H9 (cell line): Measurements from ENCODE around the gene RNF217. TPM values are rescaled to one million over a fixed set of nuclear protein-coding genes. Genes with fewer than 3 reads are reported as not detected.

Experiments
- DNase-seq: peaks from one replicate; pipeline ENCODE4 v3.0.0-alpha.2; 2017
- H2AFZ ChIP-seq: one replicate; pipeline ENCODE4 v1.6.1; 2013; ENCODE audit warnings: mild to moderate bottlenecking, low read length, control low read depth, moderate library complexity
- H2AK5ac ChIP-seq: 2 replicates; pipeline ENCODE4 v1.6.1; 2013; ENCODE audit warnings: low read length, control low read depth, mixed read lengths; ENCODE audit not compliant: insufficient read length
- H2BK120ac ChIP-seq: one replicate; pipeline ENCODE4 v1.6.1; 2013; ENCODE audit warnings: low read depth, mild to moderate bottlenecking, low read length, control low read depth, inconsistent platforms; ENCODE audit not compliant: poor library complexity, severe bottlenecking
- H2BK12ac ChIP-seq: 2 replicates; pipeline ENCODE4 v1.6.1; 2013; ENCODE audit warnings: low read length, control low read depth, mixed read lengths, low read depth; ENCODE audit not compliant: insufficient read length
- H2BK15ac ChIP-seq: 2 replicates; pipeline ENCODE4 v1.6.1; 2013; ENCODE audit warnings: low read depth, low read length, control low read depth
- H2BK20ac ChIP-seq: one replicate; pipeline ENCODE4 v1.6.1; 2013; ENCODE audit warnings: low read depth, mild to moderate bottlenecking, low read length, control low read depth, inconsistent platforms; ENCODE audit not compliant: poor library complexity, severe bottlenecking
- H2BK5ac ChIP-seq: 2 replicates; pipeline ENCODE4 v1.6.1; 2013; ENCODE audit warnings: low read length, control low read depth, mixed read lengths; ENCODE audit not compliant: insufficient read length
- H3K14ac ChIP-seq: 2 replicates; pipeline ENCODE4 v1.6.1; 2013; ENCODE audit warnings: low read length, control low read depth; ENCODE audit not compliant: insufficient read depth
- H3K18ac ChIP-seq: 2 replicates; pipeline ENCODE4 v1.6.1; 2013; ENCODE audit warnings: low read depth, mild to moderate bottlenecking, mixed read lengths, low read length, control low read depth; ENCODE audit not compliant: insufficient read length
- H3K23ac ChIP-seq: 2 replicates; pipeline ENCODE4 v1.6.1; 2013; ENCODE audit warnings: low read length, control low read depth, mixed read lengths, low read depth; ENCODE audit not compliant: insufficient read length
- H3K23me2 ChIP-seq: 2 replicates; pipeline ENCODE4 v1.6.1; 2013; ENCODE audit warnings: low read depth, mild to moderate bottlenecking, mixed read lengths, low read length, control low read depth; ENCODE audit not compliant: insufficient read length, poor library complexity, severe bottlenecking
- H3K27ac ChIP-seq: 2 replicates; pipeline ENCODE4 v1.5.1; 2013; ENCODE audit warnings: low read length, control low read depth, mixed read lengths, low read depth; ENCODE audit not compliant: insufficient read length
- H3K27me3 ChIP-seq: 2 replicates; pipeline ENCODE4 v1.6.1; 2013; ENCODE audit warnings: low read length, control low read depth, inconsistent platforms; ENCODE audit not compliant: insufficient read depth
- H3K4ac ChIP-seq: 2 replicates; pipeline ENCODE4 v1.6.1; 2013; ENCODE audit warnings: low read depth, mild to moderate bottlenecking, control low read depth, inconsistent platforms, low read length, moderate library complexity
- H3K4me1 ChIP-seq: 2 replicates; pipeline ENCODE4 v1.6.1; 2013; ENCODE audit warnings: low read length, control low read depth, inconsistent platforms; ENCODE audit not compliant: insufficient read depth
- H3K4me2 ChIP-seq: 2 replicates; pipeline ENCODE4 v1.6.1; 2013; ENCODE audit warnings: low read length, control low read depth, mixed read lengths; ENCODE audit not compliant: insufficient read length, insufficient read depth
- H3K56ac ChIP-seq: 2 replicates; pipeline ENCODE4 v1.6.1; 2013; ENCODE audit warnings: low read depth, mild to moderate bottlenecking, mixed read lengths, low read length, control low read depth; ENCODE audit not compliant: insufficient read length
- H3K79me1 ChIP-seq: 2 replicates; pipeline ENCODE4 v1.6.1; 2013; ENCODE audit warnings: low read depth, mild to moderate bottlenecking, moderate library complexity, low read length, control low read depth, inconsistent platforms; ENCODE audit not compliant: insufficient read depth, poor library complexity, severe bottlenecking
- H3K79me2 ChIP-seq: 2 replicates; pipeline ENCODE4 v1.6.1; 2013; ENCODE audit warnings: low read length, control low read depth, inconsistent platforms; ENCODE audit not compliant: insufficient read depth
- H3K9ac ChIP-seq: 2 replicates; pipeline ENCODE4 v1.6.1; 2013; ENCODE audit warnings: low read length, control low read depth, mixed read lengths; ENCODE audit not compliant: insufficient read length; ENCODE audit errors: extremely low read depth
- H3K9me3 ChIP-seq: one replicate; pipeline ENCODE4 v1.6.1; 2013; ENCODE audit warnings: low read depth, low read length, inconsistent platforms; ENCODE audit not compliant: control insufficient read depth
- H3T11ph ChIP-seq: one replicate; pipeline ENCODE4 v1.6.1; 2013; ENCODE audit warnings: mild to moderate bottlenecking, low read length, control low read depth, inconsistent platforms
- H4K20me1 ChIP-seq: one replicate; pipeline ENCODE4 v1.6.1; 2013; ENCODE audit not compliant: control insufficient read depth, insufficient read length, insufficient read depth
- H4K5ac ChIP-seq: 2 replicates; pipeline ENCODE4 v1.6.1; 2013; ENCODE audit warnings: low read depth, mild to moderate bottlenecking, mixed read lengths, low read length, control low read depth; ENCODE audit not compliant: insufficient read length
- H4K8ac ChIP-seq: replicated peaks from 2 replicates; pipeline ENCODE4 v1.6.1; 2013; ENCODE audit warnings: low read length, control low read depth, mixed read lengths, low read depth; ENCODE audit not compliant: insufficient read length
- H4K91ac ChIP-seq: 2 replicates; pipeline ENCODE4 v1.6.1; 2013; ENCODE audit warnings: low read depth, mild to moderate bottlenecking, moderate library complexity, mixed read lengths, low read length, control low read depth; ENCODE audit not compliant: insufficient read length
- H3K27ac Mint-ChIP-seq, 3 experiments: 2 replicates in 2 of 3; 3 replicates in 1 of 3; pipeline ENCODE4 v1.8.0; 2020 to 2021; ENCODE audit warnings: mixed read lengths in 3 of 3, mild to moderate bottlenecking in 1 of 3, moderate library complexity in 1 of 3
- H3K27me3 Mint-ChIP-seq: 2 replicates; pipeline ENCODE4 v1.8.0; 2021; ENCODE audit warnings: low read depth, mild to moderate bottlenecking, moderate library complexity, mixed read lengths
- H3K36me3 Mint-ChIP-seq, 3 experiments: 2 replicates in 2 of 3; 3 replicates in 1 of 3; pipeline ENCODE4 v1.8.0; 2020 to 2021; ENCODE audit warnings: low read depth in 3 of 3, mixed read lengths in 3 of 3; ENCODE audit not compliant: insufficient read depth in 1 of 3
- H3K4me1 Mint-ChIP-seq, 2 experiments: 2 replicates each; pipeline ENCODE4 v1.8.0; 2020; ENCODE audit warnings: mixed read lengths in 2 of 2
- H3K4me3 Mint-ChIP-seq, 2 experiments: 2 replicates in 1 of 2; 3 replicates in 1 of 2; pipeline ENCODE4 v1.8.0; 2020 to 2021; ENCODE audit warnings: mild to moderate bottlenecking in 2 of 2, mixed read lengths in 2 of 2, moderate library complexity in 1 of 2
- H3K9me3 Mint-ChIP-seq, 2 experiments: 2 replicates in 1 of 2; 3 replicates in 1 of 2; pipeline ENCODE4 v1.8.0; 2020; ENCODE audit warnings: mild to moderate bottlenecking in 2 of 2, mixed read lengths in 2 of 2, moderate library complexity in 1 of 2
- CTCF ChIP-seq: fragments of 200-600 bp; sonication (generic); conservative IDR thresholded peaks from 3 replicates; pipeline ENCODE4 v1.8.0; 2021; ENCODE audit warnings: antibody characterized with exemption, mild to moderate bottlenecking
- WGBS: extraction: QIAGEN DNeasy Blood & Tissue Kit; methylation state at CpG from one replicate; pipeline ENCODE4 v1.1.7; 2013; ENCODE audit warnings: missing lambda C conversion rate, low lambda C conversion rate, mixed read lengths; ENCODE audit not compliant: insufficient read length; ENCODE audit errors: extremely low coverage; 5-methylcytosine and 5-hydroxymethylcytosine counted together
- total RNA-seq: library from RNA; stranded (reverse); gene quantifications from 2 replicates; pipeline ENCODE4 v1.2.1, GENCODE V29; 2021

The RNF217 gene
- total RNA-seq, 1 experiment from 2014 or later, result 9.6 TPM

GRCh38 chr6:124978451-124979293, 16.4 kb downstream of the RNF217 start:
- H3K27ac Mint-ChIP-seq, result no peak overlapping the region
- no peak overlapping the region for H3K14ac ChIP-seq
- H3K23me2 ChIP-seq, result no peaks in the 10 kb centered on the region
- H3T11ph ChIP-seq, result no peak overlapping the region
- no peak overlapping the region for H4K5ac ChIP-seq
- no peak overlapping the region for H3K4me2 ChIP-seq
- H4K8ac ChIP-seq, result no peak overlapping the region
- peaks cover 16% of the 10 kb centered on the region for H3K9me3 ChIP-seq
- no peaks in the 10 kb centered on the region for H4K20me1 ChIP-seq
- no peaks in the 10 kb centered on the region for H3K4me1 ChIP-seq
- no peak overlapping the region for H2AK5ac ChIP-seq
- no peak overlapping the region for H3K4ac ChIP-seq
- H3K9me3 Mint-ChIP-seq, result peaks cover 8 to 12% of the 10 kb centered on the region in 2 experiments
- H2BK20ac ChIP-seq, result no peak overlapping the region
- H4K91ac ChIP-seq, result no peak overlapping the region
- peaks cover 17% of the 10 kb centered on the region in 2 experiments for H3K4me1 Mint-ChIP-seq
- H3K18ac ChIP-seq, result no peak overlapping the region
- no peaks in the 10 kb centered on the region for H3K27me3 ChIP-seq
- WGBS, result no CpG with 5 or more reads among the region's 10 CpGs
- H3K9ac ChIP-seq, result no peak overlapping the region
- H2BK12ac ChIP-seq, result no peak overlapping the region
- no peak overlapping the region for H2AFZ ChIP-seq
- H3K27me3 Mint-ChIP-seq, result no peaks in the 10 kb centered on the region
- no peak overlapping the region for H3K56ac ChIP-seq
- no peak overlapping the region for H3K27ac ChIP-seq
- H3K4me3 Mint-ChIP-seq, result no peak overlapping the region
- no peak overlapping the region for H2BK5ac ChIP-seq
- no peak overlapping the region for H2BK15ac ChIP-seq
- H3K36me3 Mint-ChIP-seq, result peaks cover 11 to 28% (median 24%) of the 10 kb centered on the region in 3 experiments
- no peak for TF ChIP-seq CTCF
- no peak overlapping the region for H2BK120ac ChIP-seq
- no peaks in the 10 kb centered on the region for H3K79me2 ChIP-seq
- no peak for DNase-seq
- no peak overlapping the region for H3K23ac ChIP-seq
- H3K79me1 ChIP-seq, result no peaks in the 10 kb centered on the region
